Lower leg skin (tissue), 4 donors: ENCODE measurements around the gene KIAA0513. TPM values are rescaled to one million over a fixed set of nuclear protein-coding genes. Genes with fewer than 3 reads are reported as not detected.
A peak's percentile ranks its signal among the peaks of the same experiment; 100 is the strongest.

Source experiments
- DNase-seq, 2 donors: peaks; one replicate each; pipeline ENCODE4 v3.0.0-alpha.2; 2019; ENCODE audit warnings: low spot score in 2 of 2
- H3K4me3 ChIP-seq: fragments of 200-600 bp; sonication (generic); 2 replicates; pipeline ENCODE4 v1.5.1; 2017; ENCODE audit warnings: mild to moderate bottlenecking, low read depth; ENCODE audit not compliant: poor library complexity, severe bottlenecking
- CTCF ChIP-seq, 3 donors: fragments of 450-650 bp; IDR thresholded peaks; one replicate each; pipeline ENCODE4 v1.5.1; 2016; ENCODE audit warnings: antibody characterized with exemption in 3 of 3, mild to moderate bottlenecking in 3 of 3, moderate library complexity in 2 of 3
- POLR2A ChIP-seq, 2 donors: fragments of 450-650 bp; IDR thresholded peaks; one replicate each; pipeline ENCODE4 v1.6.1; 2016 to 2017; ENCODE audit warnings: antibody characterized with exemption in 2 of 2, mild to moderate bottlenecking in 1 of 2, moderate library complexity in 1 of 2
- WGBS, 2 donors: methylation state at CpG; one replicate each; pipeline ENCODE4 v1.1.5; 2018; 5-methylcytosine and 5-hydroxymethylcytosine counted together
- intact Hi-C: fragments of 100-400 bp; cut with DNase I; formaldehyde crosslinking; loops from one replicate; pipeline ENCODE4 v1.15.0; 2023; ENCODE audit warnings: low total_unique reads
- total RNA-seq, 4 donors: library from RNA; depleted of rRNA; stranded (reverse); fragments of >200 nt; gene quantifications; one replicate each; pipeline ENCODE4 v1.1.0, GENCODE V29; 2016

The KIAA0513 gene
- total RNA-seq, 4 donors from 2014 or later = 37.5 to 48.1 (median 39.2) TPM

- 18 to 19% methylated on average over 17 of the region's 17 CpGs for WGBS, 2 donors
- intact Hi-C loops = no loop called here
- no peak for DNase-seq
- TF ChIP-seq POLR2A (IDR thresholded peaks at IDR 0.05) (no peak), CTCF (IDR thresholded peaks at IDR 0.05) (no peak)
- peak overlapping the region; percentile 92 for H3K4me3 ChIP-seq
Observed at GRCh38 chr16:85011846-85012284, 15.7 kb upstream of the KIAA0513 start.

- H3K4me3 ChIP-seq = no peak overlapping the region
- 75 to 79% methylated on average over 2 of the region's 2 CpGs for WGBS, 2 donors
- intact Hi-C loops = no loop called here
- TF ChIP-seq POLR2A (IDR thresholded peaks at IDR 0.05) = no peak
- TF ChIP-seq CTCF (IDR thresholded peaks at IDR 0.05) = no peak
- DNase-seq = no peak
Observed at GRCh38 chr16:85014311-85014710, 13.3 kb upstream of the KIAA0513 start.

GRCh38 chr16:85015481-85016187 lies 12.0 kb upstream of the KIAA0513 start:
- 86 to 89% methylated on average over 5 of the region's 5 CpGs for WGBS, 2 donors
- H3K4me3 ChIP-seq = no peak overlapping the region
- TF ChIP-seq POLR2A (IDR thresholded peaks at IDR 0.05) = no peak
- no peak for TF ChIP-seq CTCF (IDR thresholded peaks at IDR 0.05)
- no peak for DNase-seq
- intact Hi-C loops = no loop called here

GRCh38 chr16:85017151-85017550 lies 10.4 kb upstream of the KIAA0513 start:
- DNase-seq = no peak
- intact Hi-C loops = no loop called here
- TF ChIP-seq CTCF (IDR thresholded peaks at IDR 0.05) (no peak), POLR2A (IDR thresholded peaks at IDR 0.05) (no peak)
- no peak overlapping the region for H3K4me3 ChIP-seq
- 78 to 87% methylated on average over 4 of the region's 4 CpGs for WGBS, 2 donors

- intact Hi-C loops = no loop called here
- DNase-seq = no peak
- no peak for TF ChIP-seq CTCF (IDR thresholded peaks at IDR 0.05)
- H3K4me3 ChIP-seq = no peak overlapping the region
- 74 to 75% methylated on average over 8 of the region's 8 CpGs for WGBS, 2 donors
Observed at GRCh38 chr16:85017633-85018032, 10.0 kb upstream of the KIAA0513 start.
